ENCODE data around the gene SRSF1.

Gene SRSF1

GRCh38 chr17:58006924-58007780 lies at the start of gene SRSF1:
Gene SRSF1, minus strand, starts transcription at chr17:58007246. Its CDS starts 109 bp downstream, at chr17:58007137.
- TF ChIP-seq, protein P1, sequence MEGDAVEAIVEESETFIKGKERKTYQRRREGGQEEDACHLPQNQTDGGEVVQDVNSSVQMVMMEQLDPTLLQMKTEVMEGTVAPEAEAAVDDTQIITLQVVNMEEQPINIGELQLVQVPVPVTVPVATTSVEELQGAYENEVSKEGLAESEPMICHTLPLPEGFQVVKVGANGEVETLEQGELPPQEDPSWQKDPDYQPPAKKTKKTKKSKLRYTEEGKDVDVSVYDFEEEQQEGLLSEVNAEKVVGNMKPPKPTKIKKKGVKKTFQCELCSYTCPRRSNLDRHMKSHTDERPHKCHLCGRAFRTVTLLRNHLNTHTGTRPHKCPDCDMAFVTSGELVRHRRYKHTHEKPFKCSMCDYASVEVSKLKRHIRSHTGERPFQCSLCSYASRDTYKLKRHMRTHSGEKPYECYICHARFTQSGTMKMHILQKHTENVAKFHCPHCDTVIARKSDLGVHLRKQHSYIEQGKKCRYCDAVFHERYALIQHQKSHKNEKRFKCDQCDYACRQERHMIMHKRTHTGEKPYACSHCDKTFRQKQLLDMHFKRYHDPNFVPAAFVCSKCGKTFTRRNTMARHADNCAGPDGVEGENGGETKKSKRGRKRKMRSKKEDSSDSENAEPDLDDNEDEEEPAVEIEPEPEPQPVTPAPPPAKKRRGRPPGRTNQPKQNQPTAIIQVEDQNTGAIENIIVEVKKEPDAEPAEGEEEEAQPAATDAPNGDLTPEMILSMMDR (IDR thresholded peaks at IDR 0.05; ENCODE audit: control extremely low read depth, extremely low read depth, low read depth, missing control alignments), result no peak
- ChIA-PET POLR2A (interaction anchor here (0.6 to 2.3 kb wide), 11 partner anchors 8 to 624 kb away, joined by 3 to 16 read pairs (median 6); partner anchors contain the start of genes DYNLL2, MRPS23 and VEZF1), CTCF (interaction anchor here (0.8 to 2.8 kb wide), 11 partner anchors 8 to 335 kb away, joined by 3 to 22 read pairs (median 4); no protein-coding TSS in a partner anchor)
- peak; percentile 96 for DNase-seq (ENCODE audit: extremely low spot score)

- CTCF ChIA-PET, result no interaction called here
- TF ChIP-seq, protein P1 (IDR thresholded peaks at IDR 0.05; ENCODE audit: control extremely low read depth, extremely low read depth, low read depth, missing control alignments), result no peak
- POLR2A ChIA-PET, result no interaction called here
- DNase-seq (ENCODE audit: extremely low spot score), result no peak
Measured at GRCh38 chr17:58056476-58056875, 49.4 kb upstream of the SRSF1 start.

- POLR2A ChIA-PET, result interaction anchor here (0.6 kb wide), 1 partner anchor 124 kb away, joined by 4 read pairs; no protein-coding TSS in a partner anchor
- TF ChIP-seq, protein P1 (IDR thresholded peaks at IDR 0.05; ENCODE audit: control extremely low read depth, extremely low read depth, low read depth, missing control alignments), result no peak
- CTCF ChIA-PET, result interaction anchor here (1.1 kb wide), 1 partner anchor 9 kb away, joined by 3 read pairs; no protein-coding TSS in a partner anchor
Measured at GRCh38 chr17:58054641-58055040, 47.6 kb upstream of the SRSF1 start.

DNA sequence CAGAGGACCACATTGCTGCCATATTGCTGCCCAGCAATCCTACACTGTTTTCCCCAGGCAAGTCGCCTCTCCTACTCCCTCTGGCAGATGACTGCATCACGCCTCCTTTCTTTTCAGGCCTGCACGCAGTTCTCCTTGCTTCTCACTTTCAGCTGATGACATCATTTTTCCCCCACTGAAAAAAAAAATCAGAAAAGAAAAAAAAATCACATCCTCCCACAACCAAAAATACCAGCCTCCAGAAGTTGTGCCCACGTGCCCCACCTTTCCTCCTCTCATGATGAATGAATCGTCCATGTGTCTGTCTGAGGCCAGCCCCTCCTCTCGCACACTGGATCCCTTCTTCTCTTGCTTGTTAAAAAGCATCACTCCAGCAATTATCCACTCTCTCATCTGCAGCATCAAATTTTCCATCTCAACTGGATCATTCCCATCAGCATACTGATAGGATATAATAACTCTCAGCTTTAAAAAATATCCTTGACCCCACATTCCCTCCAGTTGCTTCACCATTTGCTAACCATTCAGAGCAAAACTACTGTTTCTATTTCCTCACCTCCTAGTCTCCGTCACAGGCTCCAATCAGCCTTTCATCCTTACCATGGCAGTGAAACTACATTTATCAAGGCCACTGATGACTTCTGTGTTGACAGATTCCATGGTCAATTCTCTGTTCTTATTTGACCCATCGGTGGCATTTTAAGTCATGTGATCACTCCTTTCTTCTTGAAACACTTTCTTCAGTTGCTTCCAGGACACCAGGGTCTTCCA lies 46.1 kb upstream of the SRSF1 start:
- POLR2A ChIA-PET, result no interaction called here
- CTCF ChIA-PET, result interaction anchor here (1.2 kb wide), 1 partner anchor 220 kb away, joined by 3 read pairs; no protein-coding TSS in a partner anchor
- TF ChIP-seq, protein P1 (IDR thresholded peaks at IDR 0.05; ENCODE audit: control extremely low read depth, extremely low read depth, low read depth, missing control alignments), result no peak
- no peak for DNase-seq (ENCODE audit: extremely low spot score)

More at GRCh38 chr17:58054641-58055040, 47.6 kb upstream of the SRSF1 start:
- no peak for DNase-seq (ENCODE audit: extremely low spot score)

GRCh38 chr17:58052407-58052806 lies 45.4 kb upstream of the SRSF1 start:
- ChIA-PET POLR2A (no interaction called here), CTCF (interaction anchor here (1.1 kb wide), 1 partner anchor 28 kb away, joined by 3 read pairs; no protein-coding TSS in a partner anchor)
- TF ChIP-seq, protein P1 (IDR thresholded peaks at IDR 0.05; ENCODE audit: control extremely low read depth, extremely low read depth, low read depth, missing control alignments), result no peak
- no peak for DNase-seq (ENCODE audit: extremely low spot score)

GRCh38 chr17:58051468-58051867 lies 44.4 kb upstream of the SRSF1 start:
- CTCF ChIA-PET, result interaction anchor here (1.1 kb wide), 1 partner anchor 27 kb away, joined by 3 read pairs; no protein-coding TSS in a partner anchor

More at GRCh38 chr17:58051468-58051867, 44.4 kb upstream of the SRSF1 start:
- TF ChIP-seq, protein P1 (IDR thresholded peaks at IDR 0.05; ENCODE audit: control extremely low read depth, extremely low read depth, low read depth, missing control alignments), result no peak
- no peak for DNase-seq (ENCODE audit: extremely low spot score)
- POLR2A ChIA-PET, result no interaction called here

All from GM10248 (cell line).